Uterus (tissue), 4 donors: ENCODE measurements around the gene COL27A1. TPM values are rescaled to one million over a fixed set of nuclear protein-coding genes. Genes with fewer than 3 reads are reported as not detected.
A peak's percentile ranks its signal among the peaks of the same experiment; 100 is the strongest.

Experiments
- DNase-seq, 2 donors: peaks; one replicate each; pipeline ENCODE4 v3.0.0-alpha.2; 2019 to 2020
- H3K27ac ChIP-seq, 2 donors: fragments of 200-600 bp; sonication (generic); 1 replicate in 1 of 2; 2 replicates in 1 of 2; pipeline ENCODE4 v1.5.1; 2016 to 2018
- H3K27me3 ChIP-seq, 2 donors: fragments of 200-600 bp; sonication (generic); one replicate each; pipeline ENCODE4 v1.5.1; 2018 to 2019; ENCODE audit warnings: control low read depth in 1 of 2
- H3K36me3 ChIP-seq, 2 donors: fragments of 200-600 bp; sonication (generic); one replicate each; pipeline ENCODE4 v1.5.1; 2019; ENCODE audit warnings: control low read depth in 1 of 2
- H3K4me1 ChIP-seq, 2 donors: fragments of 200-600 bp; sonication (generic); one replicate each; pipeline ENCODE4 v1.5.1; 2018 to 2019; ENCODE audit warnings: control low read depth in 1 of 2
- H3K4me3 ChIP-seq, 2 donors: fragments of 200-600 bp; sonication (generic); 1 replicate in 1 of 2; 2 replicates in 1 of 2; pipeline ENCODE4 v1.5.1; 2018 to 2019; ENCODE audit warnings: mild to moderate bottlenecking in 1 of 2
- H3K9me3 ChIP-seq, 2 donors: fragments of 200-600 bp; sonication (generic); one replicate each; pipeline ENCODE4 v1.5.1; 2019; ENCODE audit warnings: control low read depth in 1 of 2
- CTCF ChIP-seq, 4 experiments: fragments of 200-600 bp in 2 of 4; fragments of 450-650 bp in 2 of 4; sonication (generic) in 2 of 4; IDR thresholded peaks; one replicate each; pipeline ENCODE4 v1.5.1; 2016 to 2019; ENCODE audit warnings: antibody characterized with exemption in 4 of 4, mild to moderate bottlenecking in 2 of 4, moderate library complexity in 1 of 4
- POLR2A ChIP-seq, 2 donors: fragments of 450-650 bp; IDR thresholded peaks; one replicate each; pipeline ENCODE4 v1.6.1; 2016; ENCODE audit warnings: antibody characterized with exemption in 2 of 2, mild to moderate bottlenecking in 1 of 2, moderate library complexity in 1 of 2
- intact Hi-C: fragments of 100-400 bp; cut with DNase I; formaldehyde crosslinking; loops from one replicate; pipeline ENCODE4 v1.15.1; 2023; ENCODE audit warnings: low total_unique reads
- total RNA-seq, 4 donors: library from RNA; depleted of rRNA in 3 of 4; stranded (reverse); fragments of >200 nt in 3 of 4; gene quantifications; one replicate each; pipeline versions ENCODE4 v1.1.0 to v1.2.4, GENCODE V29; 2014 to 2023
- donor health status: DM: yes; HTN: yes; CAD: no.

Gene COL27A1
- total RNA-seq, 4 donors from 2014 or later = 7.9 to 52.9 (median 43.3) TPM

- TF ChIP-seq POLR2A (IDR thresholded peaks at IDR 0.05) = no peak
- no peak for TF ChIP-seq CTCF (IDR thresholded peaks at IDR 0.05)
- intact Hi-C loops = no loop called here
- Histone ChIP-seq H3K27ac (no peak overlapping the region), H3K4me1 (no peaks in the 10 kb centered on the region), H3K36me3 (no peaks in the 10 kb centered on the region), H3K4me3 (no peak overlapping the region), H3K27me3 (no peaks in the 10 kb centered on the region), H3K9me3 (no peaks in the 10 kb centered on the region)
- peak in 1 of 2 donors; percentile 0 for DNase-seq
Observed at GRCh38 chr9:114272739-114273431, 117.5 kb downstream of the COL27A1 start.

DNA sequence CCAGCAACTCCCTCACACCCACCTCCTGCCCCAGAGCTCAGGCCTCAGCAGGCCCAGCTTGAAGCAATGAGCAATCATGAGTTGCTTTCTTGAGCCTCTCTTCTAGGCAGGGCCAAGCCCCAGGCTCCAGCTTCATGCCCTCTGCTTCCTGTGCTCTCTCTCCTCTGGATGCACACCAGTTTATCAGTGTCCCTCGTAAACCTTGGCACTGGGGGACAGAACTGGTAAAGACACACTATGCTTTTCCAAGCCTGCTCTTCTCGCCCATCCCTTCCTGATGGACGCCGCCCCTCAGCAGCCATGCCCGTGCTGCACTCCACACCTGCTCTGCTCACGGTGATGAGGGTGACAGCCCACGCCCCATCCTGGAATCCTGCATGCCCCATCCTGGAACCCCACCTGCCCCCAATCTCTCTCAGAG, 118.1 kb downstream of the COL27A1 start:
- H3K27ac ChIP-seq = no peak overlapping the region
- intact Hi-C loops = no loop called here
- no peaks in the 10 kb centered on the region for H3K27me3 ChIP-seq
- H3K36me3 ChIP-seq = no peaks in the 10 kb centered on the region
- no peaks in the 10 kb centered on the region for H3K4me1 ChIP-seq
- TF ChIP-seq CTCF (IDR thresholded peaks at IDR 0.05) = no peak
- no peak for TF ChIP-seq POLR2A (IDR thresholded peaks at IDR 0.05)
- no peaks in the 10 kb centered on the region for H3K9me3 ChIP-seq
- no peak overlapping the region for H3K4me3 ChIP-seq
- peak; percentile 8 to 9 for DNase-seq

DNA sequence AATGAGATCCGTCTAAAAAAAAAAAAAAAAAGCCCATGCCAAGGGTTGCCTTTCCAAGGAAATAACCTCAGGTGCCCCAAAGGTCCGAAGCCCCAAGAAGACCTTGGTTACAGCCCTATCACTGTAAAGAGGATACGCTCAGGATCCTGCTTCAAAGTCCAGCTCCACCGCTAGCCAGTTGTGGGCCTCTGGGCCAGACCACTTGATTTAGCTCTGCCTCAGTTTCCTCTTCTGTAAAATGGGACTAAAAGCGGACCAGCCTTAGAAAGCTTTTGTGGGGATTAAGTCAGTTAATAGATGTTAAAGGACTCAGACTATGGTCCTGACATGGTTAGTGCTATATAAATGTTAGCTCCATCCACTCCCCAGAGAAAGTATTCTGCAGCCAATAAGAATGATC, 118.9 kb downstream of the COL27A1 start:
- H3K36me3 ChIP-seq = no peaks in the 10 kb centered on the region
- no peak overlapping the region for H3K4me3 ChIP-seq
- intact Hi-C loops = no loop called here
- H3K27ac ChIP-seq = no peak overlapping the region
- no peak for DNase-seq
- TF ChIP-seq CTCF (IDR thresholded peaks at IDR 0.05) (no peak), POLR2A (IDR thresholded peaks at IDR 0.05) (no peak)
- no peaks in the 10 kb centered on the region for H3K4me1 ChIP-seq
- no peaks in the 10 kb centered on the region for H3K27me3 ChIP-seq
- no peaks in the 10 kb centered on the region for H3K9me3 ChIP-seq

- TF ChIP-seq CTCF (IDR thresholded peaks at IDR 0.05) (no peak), POLR2A (IDR thresholded peaks at IDR 0.05) (no peak)
- intact Hi-C loops = no loop called here
- H3K4me1 ChIP-seq = no peaks in the 10 kb centered on the region
- H3K27me3 ChIP-seq = no peaks in the 10 kb centered on the region
- no peak overlapping the region for H3K27ac ChIP-seq
- peak; percentile 13 to 15 for DNase-seq
- no peak overlapping the region for H3K4me3 ChIP-seq
- H3K36me3 ChIP-seq = no peaks in the 10 kb centered on the region
- no peaks in the 10 kb centered on the region for H3K9me3 ChIP-seq
Observed at GRCh38 chr9:114275246-114276004, 120.1 kb downstream of the COL27A1 start.
